A375 (cell line): ENCODE measurements around the gene ZYX. TPM values are rescaled to one million over a fixed set of nuclear protein-coding genes. Genes with fewer than 3 reads are reported as not detected.

Experiments used
- small RNA-seq: library from RNA; depleted of rRNA; stranded (forward); fragments of <200 nt; gene quantifications from one replicate; pipeline ENCODE3, GENCODE V24; 2014
- total RNA-seq: library from RNA; depleted of rRNA; stranded (reverse); fragments of >200 nt; shearing (Covaris generic); gene quantifications from 2 replicates; pipeline ENCODE4 v1.2.3, GENCODE V29; 2014; rRNA removed

The ZYX gene, protein sequence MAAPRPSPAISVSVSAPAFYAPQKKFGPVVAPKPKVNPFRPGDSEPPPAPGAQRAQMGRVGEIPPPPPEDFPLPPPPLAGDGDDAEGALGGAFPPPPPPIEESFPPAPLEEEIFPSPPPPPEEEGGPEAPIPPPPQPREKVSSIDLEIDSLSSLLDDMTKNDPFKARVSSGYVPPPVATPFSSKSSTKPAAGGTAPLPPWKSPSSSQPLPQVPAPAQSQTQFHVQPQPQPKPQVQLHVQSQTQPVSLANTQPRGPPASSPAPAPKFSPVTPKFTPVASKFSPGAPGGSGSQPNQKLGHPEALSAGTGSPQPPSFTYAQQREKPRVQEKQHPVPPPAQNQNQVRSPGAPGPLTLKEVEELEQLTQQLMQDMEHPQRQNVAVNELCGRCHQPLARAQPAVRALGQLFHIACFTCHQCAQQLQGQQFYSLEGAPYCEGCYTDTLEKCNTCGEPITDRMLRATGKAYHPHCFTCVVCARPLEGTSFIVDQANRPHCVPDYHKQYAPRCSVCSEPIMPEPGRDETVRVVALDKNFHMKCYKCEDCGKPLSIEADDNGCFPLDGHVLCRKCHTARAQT
- total RNA-seq, result 54.7 and 69.1 TPM in 2 replicates

DNA sequence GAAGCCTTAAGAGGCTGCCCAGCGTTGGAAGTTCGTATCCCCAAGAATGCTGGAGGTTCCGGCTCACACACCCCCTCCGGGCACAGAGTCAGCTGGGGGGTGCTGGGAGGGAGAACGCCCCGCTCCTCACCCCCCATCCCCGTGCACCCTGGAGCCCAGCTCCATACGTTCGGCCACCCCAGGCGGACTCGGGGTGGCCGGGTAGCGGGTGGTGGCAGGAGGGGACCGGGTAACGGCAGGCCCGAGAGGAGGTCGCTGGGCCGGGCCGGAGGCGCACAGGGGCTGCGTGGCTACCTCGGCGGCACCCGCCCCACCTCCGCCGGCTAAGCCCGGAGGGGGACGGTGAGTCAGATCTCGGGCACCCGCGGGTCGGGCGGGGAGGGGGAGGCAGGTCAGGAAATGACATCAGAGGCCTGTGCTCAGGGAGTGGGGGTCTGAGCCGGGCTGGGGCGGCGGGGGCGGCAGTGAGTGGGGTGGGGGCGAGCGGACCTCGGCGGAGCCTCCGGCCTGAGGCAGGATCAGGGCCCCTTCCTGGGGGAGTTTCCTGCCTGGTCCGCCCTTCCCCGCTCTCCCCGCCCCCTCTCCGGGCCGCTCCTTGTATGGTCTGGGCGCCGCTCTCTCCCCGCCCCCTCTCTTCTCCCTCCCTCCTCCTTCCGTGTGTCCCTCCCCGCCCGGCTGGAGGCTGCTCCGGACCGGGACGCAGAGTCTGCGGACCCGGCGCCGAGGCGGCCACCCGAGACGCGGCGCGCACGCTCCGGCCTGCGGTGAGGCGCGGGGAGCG lies at the start of gene ZYX:
Gene ZYX, plus strand, starts transcription at position 700 of the 781 bp plus-strand sequence. CDS start 227 bp downstream, outside the sequence.

DNA sequence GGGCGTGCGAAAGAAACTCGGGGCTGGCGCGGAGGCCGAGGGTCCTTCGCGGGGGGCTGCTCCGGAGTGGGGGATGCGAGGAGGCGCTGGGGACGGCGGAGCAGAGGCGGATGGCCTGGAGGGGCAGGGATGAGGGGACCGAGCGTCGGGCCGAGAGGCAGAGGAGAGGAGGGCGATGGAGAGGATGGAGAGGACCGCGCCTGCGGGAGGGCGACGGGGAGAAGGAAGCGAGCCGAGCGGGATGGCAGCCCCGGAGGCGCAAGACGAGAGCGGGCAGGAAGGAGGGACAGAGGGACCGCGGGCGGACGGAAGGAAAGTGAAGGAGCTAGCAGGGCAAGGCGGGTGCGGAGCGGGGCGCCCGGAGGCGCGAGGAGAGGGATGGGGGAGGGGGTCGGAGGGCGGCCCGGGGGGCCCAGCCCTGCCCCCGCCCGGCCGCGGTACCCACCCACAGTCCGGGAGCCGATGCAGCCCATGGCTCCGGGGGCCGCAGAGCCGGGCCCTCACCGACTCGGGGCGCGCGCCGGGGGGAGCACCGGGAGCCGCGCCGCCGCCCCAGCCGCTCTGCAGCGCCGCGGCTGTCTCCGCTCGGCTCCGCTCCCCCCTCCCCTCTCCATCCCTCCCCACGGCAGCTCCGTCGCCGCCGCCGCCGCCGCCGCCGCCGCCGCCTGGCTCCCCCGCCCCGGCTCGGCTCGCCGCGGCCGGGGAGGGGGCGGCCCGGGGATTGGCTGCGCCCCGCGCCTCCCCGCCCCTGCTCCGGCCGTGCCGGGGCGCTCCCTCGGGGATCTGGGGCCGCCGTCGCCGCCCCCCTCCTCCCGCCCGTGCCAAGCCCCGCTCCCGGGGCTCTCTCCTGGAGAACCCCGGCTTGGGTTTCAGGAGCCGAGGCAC lies 18.8 kb upstream of the ZYX start, which contains the start of gene FAM131B:
Gene FAM131B, minus strand, starts transcription at position 583 of the 885 bp plus-strand sequence. Its CDS starts 110 bp downstream, at position 473.

DNA sequence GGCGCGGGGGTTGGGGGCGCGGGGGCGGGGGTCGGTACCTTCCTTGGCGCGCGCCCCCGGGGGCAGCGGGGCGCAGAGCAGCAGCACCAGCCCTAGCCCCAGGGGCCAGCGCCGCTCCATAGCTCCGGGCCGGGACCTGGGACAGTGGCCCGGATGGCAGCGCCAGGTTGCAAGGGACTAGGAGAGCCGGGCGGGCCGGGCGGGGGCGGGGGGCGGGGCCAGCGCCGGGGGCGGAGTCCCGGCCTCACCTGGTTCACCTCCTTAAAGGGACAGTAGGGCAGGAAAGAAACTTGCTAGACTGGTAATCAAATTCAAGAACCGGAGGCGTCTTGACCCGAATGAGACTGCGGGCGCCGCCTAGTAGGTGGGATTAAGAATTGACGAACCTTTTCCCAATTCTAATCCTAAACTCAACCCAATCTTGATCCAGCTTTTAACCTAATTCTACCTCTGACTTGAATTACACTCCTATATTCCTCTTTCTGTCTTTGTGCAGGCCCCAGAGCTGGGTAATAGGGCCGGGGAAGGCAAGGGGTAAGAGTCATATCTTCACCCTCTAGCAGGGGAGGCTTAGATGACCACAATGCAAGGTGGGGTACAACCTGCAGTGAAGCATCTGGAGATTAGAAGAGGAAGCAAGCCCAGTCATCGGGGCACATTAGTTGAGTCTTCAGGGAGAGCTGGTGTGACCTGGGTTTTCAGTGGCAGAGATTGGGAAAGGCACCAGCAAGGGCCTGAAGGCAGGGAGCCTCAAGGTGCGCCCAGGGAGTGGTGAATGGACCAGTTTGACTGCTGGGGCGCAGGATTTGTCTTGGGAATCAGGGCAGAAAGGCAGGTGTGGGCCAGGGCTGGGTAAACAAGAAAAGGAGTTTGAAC lies 27.8 kb downstream of the ZYX start, which contains the start of gene EPHA1:
Gene EPHA1, minus strand, starts transcription at position 171 of the 876 bp plus-strand sequence. Its CDS starts 51 bp downstream, at position 120.

Small RNAs within 50 kb of the gene (small RNA-seq; reads per million reads assigned to genes)
- gene MIR6892, result not detected

Other genes starting within 250 kb of the ZYX start
- gene PIP, start 249.3 kb upstream of the ZYX start, total RNA-seq, result not detected in 2 replicates
- not detected in 2 replicates for gene TAS2R39, start 197.9 kb upstream of the ZYX start, total RNA-seq
- not detected in 2 replicates for gene TAS2R40, start 159.3 kb upstream of the ZYX start, total RNA-seq
- 126 and 140 TPM in 2 replicates for gene GSTK1, start 117.9 kb upstream of the ZYX start, total RNA-seq
- gene TMEM139, start 96.4 kb upstream of the ZYX start, total RNA-seq, result 1.2 and 3.2 TPM in 2 replicates
- gene CASP2, start 93.0 kb upstream of the ZYX start, total RNA-seq, result 19.1 and 25.5 TPM in 2 replicates
- gene CLCN1, start 65.2 kb upstream of the ZYX start, total RNA-seq, result not detected in 2 replicates
- 1.4 and 2.4 TPM in 2 replicates for gene FAM131B, start 18.6 kb upstream of the ZYX start, total RNA-seq
- gene EPHA1, start 27.5 kb downstream of the ZYX start, total RNA-seq, result 0.04 and 0.24 TPM in 2 replicates
- gene TAS2R60, start 62.1 kb downstream of the ZYX start, total RNA-seq, result not detected in 2 replicates
- not detected in 2 replicates for gene TAS2R41, start 96.5 kb downstream of the ZYX start, total RNA-seq
- not detected in 2 replicates for gene CTAGE15, start 190.5 kb downstream of the ZYX start, total RNA-seq
- gene TCAF2, start 239.6 kb downstream of the ZYX start, total RNA-seq, result 4.1 and 4.4 TPM in 2 replicates